C4-2B (cell line): ENCODE measurements around the gene UBE2J2.

Source experiments
- CTCF ChIP-seq: fragments of 450-650 bp; conservative IDR thresholded peaks from 2 replicates; pipeline ENCODE4 v1.5.1; 2017; ENCODE audit warnings: mild to moderate bottlenecking
- ZFX ChIP-seq: fragments of 450-650 bp; IDR thresholded peaks from 2 replicates; pipeline ENCODE4 v1.6.1; 2017

GRCh38 chr1:1292851-1293250 lies 19.2 kb upstream of the UBE2J2 start:
- TF ChIP-seq CTCF (no peak), ZFX (no peak)
